ENCODE measurements around the gene TMEM245.
"Not testable (repeated sequence)": the region's sequence is repeated elsewhere in the genome, so short reads cannot be mapped to it uniquely, and the experiment has no call there.

Gene TMEM245

GRCh38 chr9:108980893-108981292, 138.9 kb downstream of the TMEM245 start:
- Histone ChIP-seq H3K4me3 (ENCODE audit: low read depth in 1 of 2, low read length in 2 of 2) (no peak overlapping the region), H3K36me3 (ENCODE audit: control insufficient read depth in 1 of 2, insufficient read depth in 2 of 2, low read length in 2 of 2) (peaks cover 3 to 4% of the 10 kb centered on the region in 2 donors), H3K9ac (ENCODE audit: low read depth in 1 of 2, low read length in 2 of 2) (no peak overlapping the region), H3K9me3 (ENCODE audit: control insufficient read depth in 1 of 2, low read length in 2 of 2) (no peaks in the 10 kb centered on the region), H3K27me3 (ENCODE audit: control insufficient read depth in 1 of 2, insufficient read depth in 2 of 2, low read length in 2 of 2) (no peaks in the 10 kb centered on the region), H3K4me1 (ENCODE audit: control insufficient read depth in 1 of 2, insufficient read depth in 2 of 2, low read length in 2 of 2) (no peaks in the 10 kb centered on the region), H3K27ac (ENCODE audit: low read depth, low read length) (no peak overlapping the region)

- H3K4me1 ChIP-seq (ENCODE audit: control insufficient read depth in 1 of 2, insufficient read depth in 2 of 2, low read length in 2 of 2): no peaks in the 10 kb centered on the region
- H3K27ac ChIP-seq (ENCODE audit: low read depth, low read length): no peak overlapping the region
- no peak overlapping the region for H3K4me3 ChIP-seq (ENCODE audit: low read depth in 1 of 2, low read length in 2 of 2)
- H3K9me3 ChIP-seq (ENCODE audit: control insufficient read depth in 1 of 2, low read length in 2 of 2): no peaks in the 10 kb centered on the region
- peaks cover 3 to 4% of the 10 kb centered on the region in 2 donors for H3K36me3 ChIP-seq (ENCODE audit: control insufficient read depth in 1 of 2, insufficient read depth in 2 of 2, low read length in 2 of 2)
- no peaks in the 10 kb centered on the region for H3K27me3 ChIP-seq (ENCODE audit: control insufficient read depth in 1 of 2, insufficient read depth in 2 of 2, low read length in 2 of 2)
- H3K9ac ChIP-seq (ENCODE audit: low read depth in 1 of 2, low read length in 2 of 2): no peak overlapping the region
Observed at GRCh38 chr9:108978205-108978604, 141.5 kb downstream of the TMEM245 start.

GRCh38 chr9:108973895-108974294, 145.9 kb downstream of the TMEM245 start:
- H3K9ac ChIP-seq (ENCODE audit: low read depth in 1 of 2, low read length in 2 of 2): no peak overlapping the region
- H3K4me1 ChIP-seq (ENCODE audit: control insufficient read depth in 1 of 2, insufficient read depth in 2 of 2, low read length in 2 of 2): no peaks in the 10 kb centered on the region
- H3K27me3 ChIP-seq (ENCODE audit: control insufficient read depth in 1 of 2, insufficient read depth in 2 of 2, low read length in 2 of 2): no peaks in the 10 kb centered on the region
- no peak overlapping the region for H3K27ac ChIP-seq (ENCODE audit: low read depth, low read length)
- peaks cover 0 to 2% of the 10 kb centered on the region in 2 donors for H3K9me3 ChIP-seq (ENCODE audit: control insufficient read depth in 1 of 2, low read length in 2 of 2)
- H3K4me3 ChIP-seq (ENCODE audit: low read depth in 1 of 2, low read length in 2 of 2): no peak overlapping the region
- peaks cover 0 to 4% of the 10 kb centered on the region in 2 donors for H3K36me3 ChIP-seq (ENCODE audit: control insufficient read depth in 1 of 2, insufficient read depth in 2 of 2, low read length in 2 of 2)

DNA sequence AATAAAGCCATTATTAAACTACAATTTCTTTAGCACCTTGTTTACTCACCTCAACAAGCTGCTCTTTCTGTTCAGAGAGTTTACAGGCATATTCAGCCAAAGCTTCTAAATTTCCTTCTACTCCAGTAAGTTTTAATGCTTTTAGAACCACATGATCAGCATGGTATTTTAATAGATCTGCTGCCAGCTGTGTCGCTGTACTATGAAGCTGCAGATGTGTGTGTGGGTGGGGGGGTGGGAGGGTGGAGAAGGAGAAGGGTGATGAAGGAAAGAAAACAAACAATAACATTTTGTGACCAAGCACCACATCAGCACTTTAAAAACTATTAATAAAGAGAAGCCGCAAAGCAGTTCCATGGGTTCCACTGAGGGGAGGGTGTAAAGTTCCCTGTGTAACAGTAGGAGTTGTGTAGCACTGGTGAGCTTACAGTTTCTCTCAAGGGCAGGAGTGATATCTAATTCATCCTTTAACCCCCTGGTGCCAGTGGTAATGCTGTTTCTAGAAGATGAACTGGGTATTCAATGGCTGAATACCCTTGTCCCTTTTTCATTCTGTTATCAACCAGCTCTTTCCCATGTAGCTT, 147.0 kb downstream of the TMEM245 start:
- Histone ChIP-seq H3K4me1 (ENCODE audit: control insufficient read depth in 1 of 2, insufficient read depth in 2 of 2, low read length in 2 of 2) (no peaks in the 10 kb centered on the region), H3K36me3 (ENCODE audit: control insufficient read depth in 1 of 2, insufficient read depth in 2 of 2, low read length in 2 of 2) (no peaks in the 10 kb centered on the region), H3K27ac (ENCODE audit: low read depth, low read length) (no peak overlapping the region), H3K9ac (ENCODE audit: low read depth in 1 of 2, low read length in 2 of 2) (no peak overlapping the region), H3K4me3 (ENCODE audit: low read depth in 1 of 2, low read length in 2 of 2) (no peak overlapping the region), H3K9me3 (ENCODE audit: control insufficient read depth in 1 of 2, low read length in 2 of 2) (peaks cover 0 to 2% of the 10 kb centered on the region in 2 donors), H3K27me3 (ENCODE audit: control insufficient read depth in 1 of 2, insufficient read depth in 2 of 2, low read length in 2 of 2) (no peaks in the 10 kb centered on the region)

GRCh38 chr9:108972186-108972585, 147.6 kb downstream of the TMEM245 start:
- Histone ChIP-seq H3K4me1 (ENCODE audit: control insufficient read depth in 1 of 2, insufficient read depth in 2 of 2, low read length in 2 of 2) (no peaks in the 10 kb centered on the region), H3K27me3 (ENCODE audit: control insufficient read depth in 1 of 2, insufficient read depth in 2 of 2, low read length in 2 of 2) (no peaks in the 10 kb centered on the region), H3K27ac (ENCODE audit: low read depth, low read length) (no peak overlapping the region), H3K9me3 (ENCODE audit: control insufficient read depth in 1 of 2, low read length in 2 of 2) (peaks cover 0 to 2% of the 10 kb centered on the region in 2 donors), H3K36me3 (ENCODE audit: control insufficient read depth in 1 of 2, insufficient read depth in 2 of 2, low read length in 2 of 2) (no peaks in the 10 kb centered on the region), H3K9ac (ENCODE audit: low read depth in 1 of 2, low read length in 2 of 2) (no peak overlapping the region), H3K4me3 (ENCODE audit: low read depth in 1 of 2, low read length in 2 of 2) (no peak overlapping the region)

GRCh38 chr9:108971392-108971791, 148.4 kb downstream of the TMEM245 start:
- H3K27ac ChIP-seq (ENCODE audit: low read depth, low read length); H3K4me1 ChIP-seq (ENCODE audit: control insufficient read depth in 1 of 2, insufficient read depth in 2 of 2, low read length in 2 of 2); H3K9me3 ChIP-seq (ENCODE audit: control insufficient read depth in 1 of 2, low read length in 2 of 2); H3K27me3 ChIP-seq (ENCODE audit: control insufficient read depth in 1 of 2, insufficient read depth in 2 of 2, low read length in 2 of 2); H3K36me3 ChIP-seq (ENCODE audit: control insufficient read depth in 1 of 2, insufficient read depth in 2 of 2, low read length in 2 of 2); H3K9ac ChIP-seq (ENCODE audit: low read depth in 1 of 2, low read length in 2 of 2); H3K4me3 ChIP-seq (ENCODE audit: low read depth in 1 of 2, low read length in 2 of 2): not testable (repeated sequence)

GRCh38 chr9:108967916-108968315, 151.8 kb downstream of the TMEM245 start:
- Histone ChIP-seq H3K9me3 (ENCODE audit: control insufficient read depth in 1 of 2, low read length in 2 of 2) (peaks cover 0 to 2% of the 10 kb centered on the region in 2 donors), H3K27ac (ENCODE audit: low read depth, low read length) (no peak overlapping the region), H3K9ac (ENCODE audit: low read depth in 1 of 2, low read length in 2 of 2) (no peak overlapping the region), H3K4me1 (ENCODE audit: control insufficient read depth in 1 of 2, insufficient read depth in 2 of 2, low read length in 2 of 2) (no peaks in the 10 kb centered on the region), H3K4me3 (ENCODE audit: low read depth in 1 of 2, low read length in 2 of 2) (no peak overlapping the region), H3K36me3 (ENCODE audit: control insufficient read depth in 1 of 2, insufficient read depth in 2 of 2, low read length in 2 of 2) (no peaks in the 10 kb centered on the region), H3K27me3 (ENCODE audit: control insufficient read depth in 1 of 2, insufficient read depth in 2 of 2, low read length in 2 of 2) (no peaks in the 10 kb centered on the region)
